Stimulated activated CD8-positive, alpha-beta memory T cell treated with anti-CD3 and anti-CD28 coated beads, Interleukin-7, amount 100 ng/mL, for 4 hours (primary cell): ENCODE data around the gene CWC27.
A peak's percentile ranks its signal among the peaks of the same experiment; 100 is the strongest.
"Not testable (repeated sequence)": the region's sequence is repeated elsewhere in the genome, so short reads cannot be mapped to it uniquely, and the experiment has no call there.

Experiments
- DNase-seq, 2 donors: peaks; one replicate each; pipeline ENCODE4 v3.0.0-alpha.2; 2020; ENCODE audit warnings: low read depth in 2 of 2

CWC27 gene

GRCh38 chr5:64923151-64923685, 154.5 kb downstream of the CWC27 start:
- no peak for DNase-seq

GRCh38 chr5:64925123-64925522, 156.4 kb downstream of the CWC27 start:
- DNase-seq = no peak

GRCh38 chr5:64929833-64930232, 161.1 kb downstream of the CWC27 start:
- DNase-seq = no peak

- DNase-seq = no peak
Measured at GRCh38 chr5:64930672-64931318, 162.1 kb downstream of the CWC27 start.

- not testable (repeated sequence) for DNase-seq
Measured at GRCh38 chr5:64939422-64939771, 170.7 kb downstream of the CWC27 start.

GRCh38 chr5:64939772-64940510, 171.2 kb downstream of the CWC27 start:
- DNase-seq = no peak

- no peak for DNase-seq
Measured at GRCh38 chr5:64942460-64942859, 173.7 kb downstream of the CWC27 start.

GRCh38 chr5:64944868-64945267, 176.1 kb downstream of the CWC27 start:
- DNase-seq = no peak

- DNase-seq = no peak
Measured at GRCh38 chr5:64947031-64947430, 178.3 kb downstream of the CWC27 start.

- DNase-seq = no peak
Measured at GRCh38 chr5:64947801-64948200, 179.1 kb downstream of the CWC27 start.

- no peak for DNase-seq
Measured at GRCh38 chr5:64949331-64949730, 180.6 kb downstream of the CWC27 start.

- DNase-seq = no peak
Measured at GRCh38 chr5:64952951-64953673, 184.4 kb downstream of the CWC27 start.

GRCh38 chr5:64954518-64954917, 185.8 kb downstream of the CWC27 start:
- no peak for DNase-seq

GRCh38 chr5:64958757-64959391, 190.1 kb downstream of the CWC27 start:
- DNase-seq = no peak

GRCh38 chr5:64963278-64963677, 194.5 kb downstream of the CWC27 start:
- no peak for DNase-seq

- DNase-seq = no peak
Measured at GRCh38 chr5:64968591-64969110, 199.9 kb downstream of the CWC27 start.

- no peak for DNase-seq
Measured at GRCh38 chr5:64969578-64969977, 200.8 kb downstream of the CWC27 start.

- DNase-seq = no peak
Measured at GRCh38 chr5:64971513-64971912, 202.8 kb downstream of the CWC27 start.

GRCh38 chr5:64971990-64972389, 203.3 kb downstream of the CWC27 start:
- no peak for DNase-seq

GRCh38 chr5:64972591-64972990, 203.9 kb downstream of the CWC27 start:
- DNase-seq = no peak

GRCh38 chr5:64973215-64973614, 204.5 kb downstream of the CWC27 start:
- no peak for DNase-seq

GRCh38 chr5:64977779-64978178, 209.0 kb downstream of the CWC27 start:
- DNase-seq = peak in 1 of 2 donors; percentile 5
